ENCODE measurements around the gene TRIM9.
"Not testable (repeated sequence)": the region's sequence is repeated elsewhere in the genome, so short reads cannot be mapped to it uniquely, and the experiment has no call there.

TRIM9 gene

GRCh38 chr14:51002406-51002999 lies 92.4 kb downstream of the TRIM9 start:
- DNase-seq = no peak

- no peak for DNase-seq
These were observed 94.3 kb downstream of the TRIM9 start for GRCh38 chr14:51000566-51000965.

GRCh38 chr14:50999726-51000125 lies 95.2 kb downstream of the TRIM9 start:
- DNase-seq = no peak

GRCh38 chr14:50998612-50999011 lies 96.3 kb downstream of the TRIM9 start:
- no peak for DNase-seq

GRCh38 chr14:50997712-50998111 lies 97.2 kb downstream of the TRIM9 start:
- DNase-seq = no peak

- not testable (repeated sequence) for DNase-seq
These were observed 100.7 kb downstream of the TRIM9 start for GRCh38 chr14:50994158-50994557.

GRCh38 chr14:50985859-50986331 lies 109.0 kb downstream of the TRIM9 start:
- no peak for DNase-seq

GRCh38 chr14:50985124-50985858 lies 109.6 kb downstream of the TRIM9 start:
- no peak for DNase-seq

- no peak for DNase-seq
These were observed 110.7 kb downstream of the TRIM9 start for GRCh38 chr14:50984036-50984710.

- DNase-seq = no peak
These were observed 114.7 kb downstream of the TRIM9 start for GRCh38 chr14:50979941-50980850.

- no peak for DNase-seq
These were observed 116.0 kb downstream of the TRIM9 start for GRCh38 chr14:50978888-50979287.

- no peak for DNase-seq
These were observed 116.4 kb downstream of the TRIM9 start for GRCh38 chr14:50978529-50978871.

- no peak for DNase-seq
These were observed 116.9 kb downstream of the TRIM9 start for GRCh38 chr14:50977863-50978528.

- no peak for DNase-seq
These were observed 120.8 kb downstream of the TRIM9 start for GRCh38 chr14:50974118-50974517.

- no peak for DNase-seq
These were observed 122.2 kb downstream of the TRIM9 start for GRCh38 chr14:50972734-50973133.

- DNase-seq = no peak
These were observed 123.8 kb downstream of the TRIM9 start for GRCh38 chr14:50970886-50971781.

GRCh38 chr14:50967790-50968189 lies 127.1 kb downstream of the TRIM9 start:
- no peak for DNase-seq

- no peak for DNase-seq
These were observed 127.8 kb downstream of the TRIM9 start for GRCh38 chr14:50967103-50967502.

GRCh38 chr14:50964683-50965390 lies 130.1 kb downstream of the TRIM9 start:
- DNase-seq = no peak

- DNase-seq = no peak
These were observed 131.0 kb downstream of the TRIM9 start for GRCh38 chr14:50963919-50964318.

Measured in right kidney (tissue), 1 donor.